Measurements from ENCODE around the gene TMEM52. TPM values are rescaled to one million over a fixed set of nuclear protein-coding genes. Genes with fewer than 3 reads are reported as not detected.

TMEM52 gene
- total RNA-seq, 1 experiment from 2014 or later: 9.6 TPM

DNA sequence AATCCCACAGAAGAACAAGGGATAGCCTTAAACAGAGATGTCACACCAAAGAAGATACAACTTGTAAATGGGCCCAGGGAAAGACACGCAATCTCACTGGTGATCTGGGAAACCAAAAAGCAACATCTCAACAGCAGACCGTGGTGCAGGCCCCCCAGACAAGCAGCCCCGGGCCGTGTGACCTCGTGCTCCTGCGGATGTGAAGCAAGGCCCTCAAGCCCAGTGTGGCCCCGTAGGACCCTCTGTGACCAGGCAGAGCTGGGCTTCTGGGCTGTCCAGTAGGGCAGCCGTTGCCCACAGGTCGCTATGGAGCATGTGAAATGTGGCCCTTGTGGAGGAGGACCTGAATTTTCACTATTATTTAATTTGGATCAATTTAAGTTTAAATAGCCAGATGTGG, 34.9 kb upstream of the TMEM52 start:
- TF ChIP-seq, protein P1, sequence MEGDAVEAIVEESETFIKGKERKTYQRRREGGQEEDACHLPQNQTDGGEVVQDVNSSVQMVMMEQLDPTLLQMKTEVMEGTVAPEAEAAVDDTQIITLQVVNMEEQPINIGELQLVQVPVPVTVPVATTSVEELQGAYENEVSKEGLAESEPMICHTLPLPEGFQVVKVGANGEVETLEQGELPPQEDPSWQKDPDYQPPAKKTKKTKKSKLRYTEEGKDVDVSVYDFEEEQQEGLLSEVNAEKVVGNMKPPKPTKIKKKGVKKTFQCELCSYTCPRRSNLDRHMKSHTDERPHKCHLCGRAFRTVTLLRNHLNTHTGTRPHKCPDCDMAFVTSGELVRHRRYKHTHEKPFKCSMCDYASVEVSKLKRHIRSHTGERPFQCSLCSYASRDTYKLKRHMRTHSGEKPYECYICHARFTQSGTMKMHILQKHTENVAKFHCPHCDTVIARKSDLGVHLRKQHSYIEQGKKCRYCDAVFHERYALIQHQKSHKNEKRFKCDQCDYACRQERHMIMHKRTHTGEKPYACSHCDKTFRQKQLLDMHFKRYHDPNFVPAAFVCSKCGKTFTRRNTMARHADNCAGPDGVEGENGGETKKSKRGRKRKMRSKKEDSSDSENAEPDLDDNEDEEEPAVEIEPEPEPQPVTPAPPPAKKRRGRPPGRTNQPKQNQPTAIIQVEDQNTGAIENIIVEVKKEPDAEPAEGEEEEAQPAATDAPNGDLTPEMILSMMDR (conservative IDR thresholded peaks at IDR 0.05): no peak

More for the DNA sequence above, 34.9 kb upstream of the TMEM52 start:
- Histone ChIP-seq H3K79me2 (ENCODE audit: insufficient read depth, low read length) (no peaks in the 10 kb centered on the region), H2AFZ (ENCODE audit: low read length) (no peak overlapping the region), H3K9me3 (ENCODE audit: control insufficient read depth, low read depth, low read length) (no peaks in the 10 kb centered on the region), H3K23ac (ENCODE audit: insufficient read length, low read depth, low read length) (no peak overlapping the region), H4K5ac (ENCODE audit: insufficient read length, low read depth, low read length) (no peak overlapping the region), H3K56ac (ENCODE audit: insufficient read length, low read depth, low read length) (no peak overlapping the region), H3K9ac (ENCODE audit: extremely low read depth, insufficient read length, low read length) (no peak overlapping the region), H3K18ac (ENCODE audit: insufficient read length, low read depth, low read length) (no peak overlapping the region), H2BK12ac (ENCODE audit: insufficient read length, low read depth, low read length) (no peak overlapping the region), H3T11ph (ENCODE audit: low read length) (no peak overlapping the region), H2BK5ac (ENCODE audit: insufficient read length, low read length) (no peak overlapping the region), H3K4ac (ENCODE audit: low read depth, low read length) (no peak overlapping the region), H3K14ac (ENCODE audit: insufficient read depth, low read length) (no peak overlapping the region), H3K4me2 (ENCODE audit: insufficient read depth, insufficient read length, low read length) (no peak overlapping the region), H3K79me1 (ENCODE audit: insufficient read depth, low read depth, low read length, poor library complexity, severe bottlenecking) (no peaks in the 10 kb centered on the region), H4K20me1 (ENCODE audit: control insufficient read depth, insufficient read depth, insufficient read length) (no peaks in the 10 kb centered on the region), H4K91ac (ENCODE audit: insufficient read length, low read depth, low read length) (no peak overlapping the region), H2BK120ac (ENCODE audit: low read depth, low read length, poor library complexity, severe bottlenecking) (no peak overlapping the region), H3K27me3 (ENCODE audit: insufficient read depth, low read length) (no peaks in the 10 kb centered on the region), H2BK20ac (ENCODE audit: low read depth, low read length, poor library complexity, severe bottlenecking) (no peak overlapping the region), H3K23me2 (ENCODE audit: insufficient read length, low read depth, low read length, poor library complexity, severe bottlenecking) (no peaks in the 10 kb centered on the region), H4K8ac (replicated peaks; ENCODE audit: insufficient read length, low read depth, low read length) (no peak overlapping the region), H2BK15ac (ENCODE audit: low read depth, low read length) (no peak overlapping the region), H3K4me1 (ENCODE audit: insufficient read depth, low read length) (no peaks in the 10 kb centered on the region), H3K27ac (ENCODE audit: insufficient read length, low read depth, low read length) (no peak overlapping the region), H2AK5ac (ENCODE audit: insufficient read length, low read length) (no peak overlapping the region)
- Mint-ChIP-seq H3K9me3 (peaks cover 4 to 10% of the 10 kb centered on the region in 2 experiments; a peak in 4 of 5 replicates), H3K4me3 (no peak overlapping the region), H3K27me3 (ENCODE audit: low read depth) (peaks cover 12% of the 10 kb centered on the region), H3K27ac (no peak overlapping the region), H3K4me1 (peaks cover 12 to 17% of the 10 kb centered on the region in 2 experiments), H3K36me3 (ENCODE audit: insufficient read depth in 1 of 3, low read depth in 3 of 3) (peaks cover 0 to 2% (median 1%) of the 10 kb centered on the region in 3 experiments; a peak in 1 of 7 replicates)
- WGBS (ENCODE audit: extremely low coverage, insufficient read length, low lambda C conversion rate): no CpG with 5 or more reads among the region's 9 CpGs
- no peak for DNase-seq

All from H9 (cell line).